K562 (cell line): Measurements from ENCODE around the gene UBE2G2. TPM values are rescaled to one million over a fixed set of nuclear protein-coding genes. Genes with fewer than 3 reads are reported as not detected.

ENCODE experiments used
- CBX3 ChIP-seq, 2 experiments: IDR thresholded peaks; 1 replicate in 1 of 2; 2 replicates in 1 of 2; pipeline ENCODE4 v1.6.1; 2012; ENCODE audit warnings: inconsistent platforms in 2 of 2, low read length in 2 of 2, borderline replicate concordance in 1 of 2, control low read depth in 1 of 2
- CXXC5 ChIP-seq: fragments of 250-450 bp; sonication (Bioruptor Pico); IDR thresholded peaks from 2 replicates; pipeline ENCODE4 v1.8.0; 2022; ENCODE audit warnings: inconsistent platforms, mild to moderate bottlenecking, moderate library complexity
- ETV5 ChIP-seq: sonication (generic); formaldehyde crosslinking; IDR thresholded peaks from 2 replicates; pipeline ENCODE4 v1.4.0; 2020; ENCODE audit warnings: low read depth, mild to moderate bottlenecking, missing genetic modification reagents
- ETV6 ChIP-seq, 3 experiments: fragments of 150-350 bp in 1 of 3; sonication (generic) in 1 of 3; formaldehyde crosslinking in 1 of 3; IDR thresholded peaks; 2 replicates each; pipeline versions ENCODE4 v1.6.1 to v1.8.0; 2014 to 2022; ENCODE audit warnings: borderline replicate concordance in 2 of 3, low read depth in 2 of 3, antibody characterized with exemption in 1 of 3, low read length in 1 of 3, mild to moderate bottlenecking in 1 of 3, missing genetic modification reagents in 1 of 3
- FOSL1 ChIP-seq: fragments of 200-800 bp; sonication (Bioruptor generic); conservative IDR thresholded peaks from 2 replicates; pipeline ENCODE4 v1.6.1; 2016; ENCODE audit warnings: missing genetic modification characterization, missing compliant biosample characterization
- POU5F1 ChIP-seq: fragments of 150-350 bp; IDR thresholded peaks from 2 replicates; pipeline ENCODE4 v1.6.1; 2014; ENCODE audit warnings: borderline replicate concordance, low read length, low read depth, mild to moderate bottlenecking; ENCODE audit not compliant: partially characterized antibody
- RBBP5 ChIP-seq: fragments of 200-600 bp; sonication (generic); IDR thresholded peaks from 2 replicates; pipeline ENCODE4 v1.6.1; 2012; ENCODE audit warnings: borderline replicate concordance, mild to moderate bottlenecking, low read length, control low read depth, inconsistent platforms; ENCODE audit not compliant: insufficient read depth, poor library complexity, severe bottlenecking
- SMC3 ChIP-seq: conservative IDR thresholded peaks from 2 replicates; pipeline ENCODE4 v1.6.1; 2011; ENCODE audit warnings: low read depth, low read length, improper control_type of control experiment; ENCODE audit not compliant: insufficient read depth
- TAF7 ChIP-seq: fragments of 450-650 bp; IDR thresholded peaks from 2 replicates; pipeline ENCODE4 v1.6.1; 2016; ENCODE audit warnings: missing genetic modification characterization, missing compliant biosample characterization
- TRIM24 ChIP-seq, 2 experiments: fragments of 450-650 bp; IDR thresholded peaks; 2 replicates each; pipeline ENCODE4 v1.6.1; 2016
- ZNF253 ChIP-seq: fragments of 250-450 bp; sonication (Bioruptor Pico); conservative IDR thresholded peaks from 2 replicates; pipeline ENCODE4 v1.6.1; 2021; ENCODE audit warnings: mild to moderate bottlenecking
- ZNF444 ChIP-seq: fragments of 250-450 bp; sonication (Bioruptor Pico); IDR thresholded peaks from 2 replicates; pipeline ENCODE4 v1.4.0; 2020; ENCODE audit warnings: mild to moderate bottlenecking, moderate library complexity
- ZNF696 ChIP-seq: fragments of 250-450 bp; sonication (Bioruptor Pico); conservative IDR thresholded peaks from 2 replicates; pipeline ENCODE4 v1.4.0; 2020; ENCODE audit warnings: mild to moderate bottlenecking, moderate library complexity
- polyA plus RNA-seq, 8 experiments: library from polyadenylated mRNA; depleted of rRNA in 4 of 8; stranded (reverse) in 5 of 8; unstranded in 3 of 8; fragments of >200 nt; fragmentation: Nextera tagmentation in 2 of 8; fragmentation: Illumina TruSeq in 1 of 8; extraction: Ambion mirVana in 2 of 8; extraction: Trizol in 1 of 8; gene quantifications; 2 replicates each; pipeline versions ENCODE4 v1.2.1 to v1.2.3, GENCODE V29; 2011 to 2014; ENCODE audit warnings: inconsistent platforms in 1 of 8, missing spikeins in 1 of 8
- total RNA-seq, 7 experiments: library from RNA; depleted of rRNA in 6 of 7; stranded (reverse); fragments of >200 nt in 6 of 7; fragmentation: Illumina TruSeq in 2 of 7; extraction: Trizol in 2 of 7; gene quantifications; 2 replicates each; pipeline versions ENCODE4 v1.2.1 to v1.2.3, GENCODE V29; 2011 to 2021; ENCODE audit warnings: low replicate concordance in 1 of 7
- TF ChIP-seq, protein P1 (sequence below): fragments of 450-650 bp; formaldehyde crosslinking; IDR thresholded peaks from 2 replicates; pipeline ENCODE4 v1.4.0; 2020; ENCODE audit warnings: mild to moderate bottlenecking
- TF ChIP-seq, protein P2 (sequence below): fragments of 450-650 bp; IDR thresholded peaks from 2 replicates; pipeline ENCODE4 v1.6.1; 2017; ENCODE audit warnings: antibody characterized with exemption, mild to moderate bottlenecking
- TF ChIP-seq, protein P3 (sequence below): fragments of 450-650 bp; IDR thresholded peaks from 2 replicates; pipeline ENCODE4 v1.6.1; 2016; ENCODE audit warnings: low read depth, mild to moderate bottlenecking, moderate library complexity
- TF ChIP-seq, protein P4 (sequence below): fragments of 250-450 bp; sonication (Bioruptor Pico); IDR thresholded peaks from 2 replicates; pipeline ENCODE4 v1.5.0; 2021

Gene UBE2G2
- total and polyA plus RNA-seq, 9 of the 15 experiments (the other 6 are each of a cell fraction or from before 2014, with no cell fraction given) = 47.5 to 225 (median 140) TPM

DNA sequence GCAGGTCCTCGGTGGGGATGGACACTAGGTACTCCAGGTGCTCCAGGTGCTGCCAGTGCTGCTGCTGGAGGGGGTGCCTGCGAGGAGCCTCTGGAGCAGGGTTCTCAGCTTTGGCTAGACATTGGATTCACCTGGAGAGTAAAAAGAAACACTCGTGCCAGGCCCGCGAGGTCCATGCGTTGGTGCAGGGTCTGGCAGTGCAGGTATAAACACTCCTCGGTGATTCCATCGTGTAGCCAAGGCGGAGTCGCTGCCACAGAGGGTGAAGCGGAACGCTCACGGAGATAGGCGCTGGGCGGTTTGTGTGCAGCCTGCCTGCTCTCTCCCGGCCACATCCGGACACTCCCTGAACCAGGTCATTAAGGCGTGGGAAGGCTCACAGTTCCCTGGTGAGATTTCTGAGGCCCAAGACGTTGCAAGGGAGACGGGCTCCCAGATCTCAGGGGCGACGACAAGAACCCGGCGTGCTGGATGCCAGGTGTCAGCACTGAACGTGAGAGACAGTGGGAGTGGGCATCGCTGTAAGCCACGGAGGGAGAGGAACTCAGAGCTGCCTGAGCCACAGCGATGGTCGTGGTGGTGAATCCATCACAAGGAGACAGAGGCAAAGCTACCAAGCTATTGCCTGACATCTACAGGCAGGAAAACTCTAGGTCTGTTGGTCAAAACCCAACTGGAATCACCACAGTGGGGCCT is 33.5 kb upstream of the UBE2G2 start (continued):
- peak; percentile 66 for TF ChIP-seq CXXC5 (CRISPR knock-in tag)
- no peak for TF ChIP-seq CBX3 (IDR thresholded peaks at IDR 0.05; ENCODE audit: borderline replicate concordance in 1 of 2, low read length in 2 of 2)
- TF ChIP-seq, protein P1, sequence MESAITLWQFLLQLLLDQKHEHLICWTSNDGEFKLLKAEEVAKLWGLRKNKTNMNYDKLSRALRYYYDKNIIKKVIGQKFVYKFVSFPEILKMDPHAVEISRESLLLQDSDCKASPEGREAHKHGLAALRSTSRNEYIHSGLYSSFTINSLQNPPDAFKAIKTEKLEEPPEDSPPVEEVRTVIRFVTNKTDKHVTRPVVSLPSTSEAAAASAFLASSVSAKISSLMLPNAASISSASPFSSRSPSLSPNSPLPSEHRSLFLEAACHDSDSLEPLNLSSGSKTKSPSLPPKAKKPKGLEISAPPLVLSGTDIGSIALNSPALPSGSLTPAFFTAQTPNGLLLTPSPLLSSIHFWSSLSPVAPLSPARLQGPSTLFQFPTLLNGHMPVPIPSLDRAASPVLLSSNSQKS = no peak
- TF ChIP-seq ZNF444 (CRISPR knock-in tag) = no peak
- TF ChIP-seq TRIM24 (IDR thresholded peaks at IDR 0.05) = peak in 1 of 2 experiments; percentile 53; a peak in 1 of 4 replicates
- TF ChIP-seq ETV6 (IDR thresholded peaks at IDR 0.05; ENCODE audit: borderline replicate concordance in 1 of 2, low read depth in 2 of 2, low read length in 1 of 2) = no peak
- no peak for TF ChIP-seq ETV6 (CRISPR knock-in tag; IDR thresholded peaks at IDR 0.05; ENCODE audit: borderline replicate concordance)
- no peak for TF ChIP-seq TAF7
- TF ChIP-seq SMC3 = no peak
- TF ChIP-seq FOSL1 (tag) = 0 out of 2 replicates have a peak, but pooled peaks have one; percentile 18
- TF ChIP-seq ETV5 (CRISPR knock-in tag) = peak; percentile 98
- TF ChIP-seq, protein P2, sequence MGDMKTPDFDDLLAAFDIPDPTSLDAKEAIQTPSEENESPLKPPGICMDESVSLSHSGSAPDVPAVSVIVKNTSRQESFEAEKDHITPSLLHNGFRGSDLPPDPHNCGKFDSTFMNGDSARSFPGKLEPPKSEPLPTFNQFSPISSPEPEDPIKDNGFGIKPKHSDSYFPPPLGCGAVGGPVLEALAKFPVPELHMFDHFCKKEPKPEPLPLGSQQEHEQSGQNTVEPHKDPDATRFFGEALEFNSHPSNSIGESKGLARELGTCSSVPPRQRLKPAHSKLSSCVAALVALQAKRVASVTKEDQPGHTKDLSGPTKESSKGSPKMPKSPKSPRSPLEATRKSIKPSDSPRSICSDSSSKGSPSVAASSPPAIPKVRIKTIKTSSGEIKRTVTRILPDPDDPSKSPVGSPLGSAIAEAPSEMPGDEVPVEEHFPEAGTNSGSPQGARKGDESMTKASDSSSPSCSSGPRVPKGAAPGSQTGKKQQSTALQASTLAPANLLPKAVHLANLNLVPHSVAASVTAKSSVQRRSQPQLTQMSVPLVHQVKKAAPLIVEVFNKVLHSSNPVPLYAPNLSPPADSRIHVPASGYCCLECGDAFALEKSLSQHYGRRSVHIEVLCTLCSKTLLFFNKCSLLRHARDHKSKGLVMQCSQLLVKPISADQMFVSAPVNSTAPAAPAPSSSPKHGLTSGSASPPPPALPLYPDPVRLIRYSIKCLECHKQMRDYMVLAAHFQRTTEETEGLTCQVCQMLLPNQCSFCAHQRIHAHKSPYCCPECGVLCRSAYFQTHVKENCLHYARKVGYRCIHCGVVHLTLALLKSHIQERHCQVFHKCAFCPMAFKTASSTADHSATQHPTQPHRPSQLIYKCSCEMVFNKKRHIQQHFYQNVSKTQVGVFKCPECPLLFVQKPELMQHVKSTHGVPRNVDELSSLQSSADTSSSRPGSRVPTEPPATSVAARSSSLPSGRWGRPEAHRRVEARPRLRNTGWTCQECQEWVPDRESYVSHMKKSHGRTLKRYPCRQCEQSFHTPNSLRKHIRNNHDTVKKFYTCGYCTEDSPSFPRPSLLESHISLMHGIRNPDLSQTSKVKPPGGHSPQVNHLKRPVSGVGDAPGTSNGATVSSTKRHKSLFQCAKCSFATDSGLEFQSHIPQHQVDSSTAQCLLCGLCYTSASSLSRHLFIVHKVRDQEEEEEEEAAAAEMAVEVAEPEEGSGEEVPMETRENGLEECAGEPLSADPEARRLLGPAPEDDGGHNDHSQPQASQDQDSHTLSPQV = no peak
- no peak for TF ChIP-seq ZNF253 (CRISPR knock-in tag)
- no peak for TF ChIP-seq POU5F1
- TF ChIP-seq, protein P3, sequence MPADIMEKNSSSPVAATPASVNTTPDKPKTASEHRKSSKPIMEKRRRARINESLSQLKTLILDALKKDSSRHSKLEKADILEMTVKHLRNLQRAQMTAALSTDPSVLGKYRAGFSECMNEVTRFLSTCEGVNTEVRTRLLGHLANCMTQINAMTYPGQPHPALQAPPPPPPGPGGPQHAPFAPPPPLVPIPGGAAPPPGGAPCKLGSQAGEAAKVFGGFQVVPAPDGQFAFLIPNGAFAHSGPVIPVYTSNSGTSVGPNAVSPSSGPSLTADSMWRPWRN = 0 out of 2 replicates have a peak, but pooled peaks have one; percentile 21
- TF ChIP-seq RBBP5 = no peak
- TF ChIP-seq, protein P4, sequence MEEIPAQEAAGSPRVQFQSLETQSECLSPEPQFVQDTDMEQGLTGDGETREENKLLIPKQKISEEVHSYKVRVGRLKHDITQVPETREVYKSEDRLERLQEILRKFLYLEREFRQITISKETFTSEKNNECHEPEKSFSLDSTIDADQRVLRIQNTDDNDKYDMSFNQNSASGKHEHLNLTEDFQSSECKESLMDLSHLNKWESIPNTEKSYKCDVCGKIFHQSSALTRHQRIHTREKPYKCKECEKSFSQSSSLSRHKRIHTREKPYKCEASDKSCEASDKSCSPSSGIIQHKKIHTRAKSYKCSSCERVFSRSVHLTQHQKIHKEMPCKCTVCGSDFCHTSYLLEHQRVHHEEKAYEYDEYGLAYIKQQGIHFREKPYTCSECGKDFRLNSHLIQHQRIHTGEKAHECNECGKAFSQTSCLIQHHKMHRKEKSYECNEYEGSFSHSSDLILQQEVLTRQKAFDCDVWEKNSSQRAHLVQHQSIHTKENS = no peak
- no peak for TF ChIP-seq ZNF696 (CRISPR knock-in tag)
